ENCODE measurements around the gene OTX1.

DNA sequence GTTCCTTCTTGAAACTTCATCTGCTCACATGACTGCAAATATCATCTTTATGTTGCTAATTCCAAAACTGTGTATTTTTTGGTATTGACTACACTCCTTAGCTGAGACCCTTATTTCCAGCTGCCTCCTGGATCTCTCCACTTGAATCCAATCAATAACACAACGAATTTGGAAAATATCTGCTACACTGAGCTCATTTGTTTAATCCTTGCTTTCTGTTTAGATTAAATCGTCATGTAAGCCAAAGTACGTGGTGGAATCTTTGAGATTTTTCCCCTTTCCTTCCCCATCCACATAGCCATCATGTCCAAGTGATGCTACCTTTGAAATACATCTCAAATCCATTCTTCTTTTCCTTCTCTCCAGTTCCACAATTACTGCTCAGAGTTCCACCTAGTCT lies 15.6 kb downstream of the OTX1 start:
- TF ChIP-seq POLR2A (IDR thresholded peaks at IDR 0.05): no peak
- TF ChIP-seq CTCF (IDR thresholded peaks at IDR 0.05): no peak
- TF ChIP-seq POLR2AphosphoS5 (IDR thresholded peaks at IDR 0.05; ENCODE audit: insufficient read depth in 1 of 2, low read depth in 1 of 2): no peak
